Activated CD4-positive, alpha-beta T cell treated with anti-CD3 and anti-CD28 coated beads, Interleukin-2, amount 50 U/mL, for 48 hours (primary cell): ENCODE measurements around the gene URB1.
A peak's percentile ranks its signal among the peaks of the same experiment; 100 is the strongest.
"Not testable (repeated sequence)": the region's sequence is repeated elsewhere in the genome, so short reads cannot be mapped to it uniquely, and the experiment has no call there.

Experiments
- DNase-seq, 2 experiments: peaks; one replicate each; pipeline ENCODE4 v3.0.0-alpha.2; 2020

Gene URB1

DNA sequence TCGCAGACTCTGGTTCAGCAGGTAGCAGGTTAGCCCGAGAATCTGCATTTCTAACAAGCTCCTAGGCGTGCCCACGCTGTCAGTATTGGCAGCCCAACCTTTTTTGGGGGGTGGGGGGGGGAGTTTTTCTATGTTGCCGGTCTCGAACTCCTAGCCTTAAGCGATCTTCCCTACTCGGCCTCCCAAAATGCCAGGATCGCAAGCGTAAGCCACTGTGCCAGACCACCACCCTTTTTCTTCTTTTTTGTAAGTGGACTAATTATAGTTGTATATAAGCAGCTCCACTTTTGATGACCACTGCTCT lies 113.5 kb downstream of the URB1 start:
- DNase-seq, result no peak

DNA sequence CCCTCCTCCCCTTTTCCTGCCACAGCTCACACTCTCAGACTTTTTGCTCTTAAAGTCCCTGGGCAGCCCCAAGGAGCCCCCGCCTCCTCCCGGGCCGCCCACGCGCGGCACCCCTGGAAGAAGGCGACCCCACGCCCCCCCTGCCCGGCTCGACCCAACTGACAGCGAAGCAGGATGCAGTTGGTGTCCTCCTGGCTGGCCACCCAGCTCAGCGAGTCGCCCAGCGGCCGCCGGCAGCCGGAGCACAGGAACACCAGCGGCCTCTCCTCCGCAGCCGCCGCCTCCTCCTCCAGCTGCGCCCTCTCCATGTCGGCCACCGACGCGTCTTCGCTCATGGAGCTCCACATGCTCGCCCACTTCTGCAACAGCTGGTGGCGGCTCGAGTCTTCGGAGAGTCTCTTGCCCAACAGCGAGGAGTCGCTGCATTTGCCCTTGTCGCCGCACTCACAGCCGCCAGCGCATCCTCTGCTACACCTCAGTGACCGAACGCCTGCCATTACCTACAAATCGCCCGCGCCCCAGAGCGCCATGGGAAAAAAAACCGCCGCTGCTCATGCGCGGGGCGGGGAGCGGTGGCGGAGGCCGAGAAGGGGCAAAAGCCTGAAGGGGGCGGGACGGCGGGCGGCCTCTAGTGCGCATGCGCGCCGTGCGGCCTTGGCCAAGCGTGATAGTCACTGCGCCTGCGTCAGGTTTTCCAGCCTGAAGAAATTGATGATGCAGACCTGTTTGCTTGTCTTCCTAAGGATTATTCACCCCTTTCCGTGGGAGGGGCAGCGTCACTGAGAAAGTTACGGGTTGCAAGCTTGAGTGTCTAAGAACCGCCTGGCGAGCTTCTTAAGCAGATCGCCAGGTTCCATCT lies 114.1 kb downstream of the URB1 start, which contains the start of gene MIS18A:
TSS of gene MIS18A (minus strand) at position 532 of the 859 bp plus-strand sequence. CDS start at position 497, 35 bp downstream.
- peak; percentile 98 to 99 for DNase-seq

DNA sequence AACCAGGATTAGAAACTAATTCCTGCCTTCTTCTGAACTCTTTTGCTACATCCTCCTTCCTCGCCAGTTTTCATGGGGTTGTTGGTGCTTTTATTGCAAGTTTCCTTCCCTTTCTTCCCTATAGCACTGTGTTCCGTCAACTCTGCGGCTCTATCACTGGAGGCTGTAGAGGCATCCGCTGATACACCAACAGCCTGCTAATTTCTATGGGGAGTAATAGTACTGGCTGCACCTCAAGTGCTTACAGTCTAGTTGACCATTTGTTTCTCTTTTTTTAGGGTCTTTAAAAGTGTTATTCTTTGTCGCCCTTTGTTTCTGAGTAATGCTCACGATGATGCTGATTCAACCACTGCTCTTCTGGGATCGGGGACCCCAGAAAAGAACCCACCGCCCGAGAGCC lies 114.7 kb downstream of the URB1 start:
- DNase-seq, result peak in 1 of 2 experiments; percentile 8

DNA sequence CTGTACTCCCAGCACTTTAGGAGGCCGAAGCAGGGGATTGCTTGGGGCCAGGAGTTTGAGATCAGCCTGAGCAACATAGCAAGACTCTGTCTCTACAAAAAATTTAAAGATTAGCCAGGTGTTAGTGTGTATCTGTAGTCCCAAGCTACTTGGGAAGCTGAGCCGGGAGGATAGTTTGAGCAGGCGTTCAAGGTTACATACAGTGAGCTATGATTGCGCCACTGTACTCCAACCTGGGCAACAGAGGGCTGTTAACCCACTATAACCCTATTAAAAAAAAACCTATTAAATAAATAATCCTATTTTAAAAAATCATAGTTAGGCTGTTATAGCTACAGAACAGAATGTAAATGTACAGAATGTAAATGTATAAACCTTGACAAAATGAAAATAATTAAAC lies 116.1 kb downstream of the URB1 start:
- DNase-seq, result no peak

DNA sequence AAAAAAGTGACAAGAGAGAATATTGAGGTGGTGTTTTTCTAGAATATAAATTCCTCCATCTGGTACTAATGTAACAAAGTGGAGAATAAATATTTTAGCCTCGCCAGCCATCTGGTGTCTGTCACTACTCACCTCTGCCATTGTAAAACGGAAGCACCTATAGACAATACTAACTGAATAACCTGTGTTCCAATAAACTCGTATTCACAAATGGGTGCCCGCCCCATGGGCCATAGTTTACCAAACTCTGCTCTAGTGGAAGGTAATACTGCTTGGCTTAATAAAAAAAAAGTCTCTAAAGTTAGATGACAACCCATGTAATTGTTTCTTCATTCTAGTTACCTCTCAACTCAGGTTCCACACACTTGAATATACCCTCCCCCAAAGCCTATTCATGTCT lies 122.1 kb downstream of the URB1 start:
- no peak for DNase-seq

DNA sequence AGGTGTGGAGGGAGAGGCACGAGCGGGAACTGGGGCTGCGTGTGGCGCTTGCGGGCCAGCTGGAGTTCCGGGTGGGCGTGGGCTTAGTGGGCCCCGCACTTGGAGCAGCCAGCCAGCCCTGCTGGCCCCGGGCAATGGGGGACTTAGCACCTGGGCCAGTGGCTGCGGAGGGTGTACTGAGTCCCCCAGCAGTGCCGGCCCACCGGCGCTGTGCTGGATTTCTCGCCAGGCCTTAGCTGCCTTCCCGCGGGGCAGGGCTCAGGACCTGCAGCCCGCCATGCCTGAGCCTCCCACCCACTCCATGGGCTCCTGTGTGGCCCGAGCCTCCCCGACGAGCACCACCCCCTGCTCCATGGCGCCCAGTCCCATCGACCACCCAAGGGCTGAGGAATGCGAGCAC lies 127.5 kb downstream of the URB1 start:
- not testable (repeated sequence) for DNase-seq

DNA sequence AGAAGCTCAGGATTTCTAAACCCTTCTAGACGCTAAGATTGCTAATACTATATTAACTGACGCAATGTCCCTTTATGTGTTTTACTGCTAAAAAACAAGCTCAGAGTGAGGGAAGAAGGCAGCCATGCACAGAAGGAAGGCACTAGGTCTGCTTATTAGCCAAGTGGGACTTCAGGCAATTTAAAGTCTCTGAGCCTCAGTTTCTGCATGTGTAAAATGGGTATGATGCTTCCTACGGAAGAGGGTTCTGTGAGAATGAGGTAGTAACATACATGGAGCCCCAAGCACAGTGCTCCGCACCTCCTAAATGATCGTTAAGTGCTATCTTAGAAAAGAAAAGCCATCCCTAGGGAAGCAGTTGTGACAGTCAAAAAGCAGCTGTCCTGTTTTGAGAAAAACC lies 130.9 kb downstream of the URB1 start:
- no peak for DNase-seq
